NCI-H1694 (cell line): Measurements from ENCODE around the gene HACD4.
"Not testable (repeated sequence)": the region's sequence is repeated elsewhere in the genome, so short reads cannot be mapped to it uniquely, and the experiment has no call there.

Experiments
- DNase-seq: peaks from one replicate; lab custom pipeline; 2025; lab: John Stamatoyannopoulos, UW

Gene HACD4

GRCh38 chr9:20973246-20973947 is 58.0 kb downstream of the HACD4 start:
- not testable (repeated sequence) for DNase-seq

GRCh38 chr9:20972684-20973083 is 58.8 kb downstream of the HACD4 start:
- DNase-seq: no peak

- DNase-seq: no peak
Measured at GRCh38 chr9:20962536-20963225, 68.8 kb downstream of the HACD4 start.

GRCh38 chr9:20950707-20951106 is 80.7 kb downstream of the HACD4 start:
- no peak for DNase-seq
